Left lung (tissue), 10 donors: Measurements from ENCODE around the gene MZB1. TPM values are rescaled to one million over a fixed set of nuclear protein-coding genes. Genes with fewer than 3 reads are reported as not detected.

ENCODE experiments used
- ATAC-seq: fragments of 200-7000 bp; cut with Tn5 transposase; one replicate; pipeline ENCODE4 v1.9.1; 2020; ENCODE audit warnings: moderate library complexity
- DNase-seq, 4 donors: peaks; one replicate each; pipeline ENCODE4 v3.0.0-alpha.2; 2013 to 2020
- H3K27ac ChIP-seq, 2 donors: fragments of 200-600 bp; sonication (generic) in 1 of 2; one replicate each; pipeline versions ENCODE4 v1.5.0 to v1.8.0; 2020 to 2021
- H3K27me3 ChIP-seq, 2 donors: fragments of 200-600 bp; sonication (generic) in 1 of 2; one replicate each; pipeline versions ENCODE4 v1.5.0 to v1.8.0; 2020 to 2021
- H3K36me3 ChIP-seq, 2 donors: fragments of 200-600 bp; sonication (generic) in 1 of 2; one replicate each; pipeline versions ENCODE4 v1.5.0 to v1.8.0; 2020 to 2021
- H3K4me1 ChIP-seq, 2 donors: fragments of 200-600 bp; one replicate each; pipeline ENCODE4 v1.8.0; 2021
- H3K4me3 ChIP-seq, 2 donors: fragments of 200-600 bp; sonication (generic) in 1 of 2; one replicate each; pipeline versions ENCODE4 v1.5.0 to v1.8.0; 2020 to 2021; ENCODE audit warnings: mild to moderate bottlenecking in 1 of 2
- H3K9me3 ChIP-seq, 2 donors: fragments of 200-600 bp; sonication (generic) in 1 of 2; one replicate each; pipeline versions ENCODE4 v1.5.0 to v1.8.0; 2020 to 2021
- CTCF ChIP-seq, 2 donors: fragments of 200-600 bp; sonication (generic) in 1 of 2; IDR thresholded peaks; one replicate each; pipeline versions ENCODE4 v1.5.0 to v1.8.0; 2021; ENCODE audit warnings: antibody characterized with exemption in 2 of 2
- intact Hi-C, 2 donors: fragments of 100-400 bp; cut with DNase I; formaldehyde crosslinking; loops; one replicate each; pipeline versions ENCODE4 v1.11.2 to v1.14.2; 2022
- polyA plus RNA-seq, 6 donors: library from polyadenylated mRNA; unstranded; fragments of 120-200 nt; gene quantifications; one replicate each; pipeline ENCODE4 v1.2.1, GENCODE V29; 2013; ENCODE audit not compliant: insufficient read length in 6 of 6
- total RNA-seq, 2 donors: library from RNA; stranded (reverse); fragmentation: NEBNext Ultra II Directional; extraction: Animal tissue kit (Norgen Biotek cat#: 25700); gene quantifications; one replicate each; pipeline ENCODE4 v1.2.1, GENCODE V29; 2021
- donor health status: DM: no; HTN: yes; CAD: no.
- donor health status: DM: no; HTN: no; CAD: no.

Gene MZB1
- total and polyA plus RNA-seq, 8 donors: 0.41 to 10.6 (median 0.72) TPM

GRCh38 chr5:139340051-139340450, 49.7 kb downstream of the MZB1 start:
- H3K36me3 ChIP-seq: no peaks in the 10 kb centered on the region
- H3K4me1 ChIP-seq: peaks cover 12 to 39% of the 10 kb centered on the region in 2 donors
- no peak for DNase-seq
- intact Hi-C loops: no loop called here
- H3K27ac ChIP-seq: no peak overlapping the region
- no peaks in the 10 kb centered on the region for H3K27me3 ChIP-seq
- H3K4me3 ChIP-seq: no peak overlapping the region
- no peaks in the 10 kb centered on the region for H3K9me3 ChIP-seq
- TF ChIP-seq CTCF (IDR thresholded peaks at IDR 0.05): no peak
- ATAC-seq: no peak

Other genes with a start within 250 kb of the MZB1 start
- gene SIL1, start 191.5 kb downstream of the MZB1 start, total RNA-seq: 10 to 100 TPM; 67.9 to 71.7 TPM
- gene SIL1, start 191.5 kb downstream of the MZB1 start, polyA plus RNA-seq: 10 to 100 TPM; 28.8 to 41.2 (median 34.4) TPM
- gene MATR3, start 96.2 kb downstream of the MZB1 start, total RNA-seq: 100 to 1,000 TPM; 171 to 177 TPM
- gene MATR3, start 96.2 kb downstream of the MZB1 start, polyA plus RNA-seq: 100 to 1,000 TPM; 516 to 638 (median 567) TPM
- 10 to 100 TPM; 66.8 to 73.9 TPM for gene PAIP2, start 48.1 kb downstream of the MZB1 start, total RNA-seq
- gene PAIP2, start 48.1 kb downstream of the MZB1 start, polyA plus RNA-seq: 100 to 1,000 TPM; 126 to 171 (median 140) TPM
- under 1 TPM in 1 of 2 donors, not detected in 1; 0.84 TPM for gene SLC23A1, start 6.6 kb downstream of the MZB1 start, total RNA-seq
- 1 to 10 TPM in 5 of 6 donors, under 1 TPM in 1; 0.70 to 2.2 (median 1.6) TPM for gene SLC23A1, start 6.6 kb downstream of the MZB1 start, polyA plus RNA-seq
- gene PROB1, start 5.2 kb upstream of the MZB1 start, total RNA-seq: 1 to 10 TPM; 1.7 to 1.8 TPM
- 1 to 10 TPM in 4 of 6 donors, under 1 TPM in 2; 0.73 to 1.4 (median 1.1) TPM for gene PROB1, start 5.2 kb upstream of the MZB1 start, polyA plus RNA-seq
- 1 to 10 TPM; 3.6 to 4.3 TPM for gene SPATA24, start 14.2 kb upstream of the MZB1 start, total RNA-seq
- 10 to 100 TPM in 1 of 6 donors, 1 to 10 TPM in 5; 7.5 to 10.3 (median 8.9) TPM for gene SPATA24, start 14.2 kb upstream of the MZB1 start, polyA plus RNA-seq
- 10 to 100 TPM; 10.0 to 13.2 TPM for gene DNAJC18, start 49.6 kb upstream of the MZB1 start, total RNA-seq
- 10 to 100 TPM; 27.2 to 40.2 (median 30.1) TPM for gene DNAJC18, start 49.6 kb upstream of the MZB1 start, polyA plus RNA-seq
- gene ECSCR, start 72.8 kb upstream of the MZB1 start, total RNA-seq: 10 to 100 TPM; 25.4 to 48.9 TPM
- 10 to 100 TPM; 62.5 to 72.6 (median 65.2) TPM for gene ECSCR, start 72.8 kb upstream of the MZB1 start, polyA plus RNA-seq
- gene SMIM33, start 81.1 kb upstream of the MZB1 start, total RNA-seq: not detected
- gene SMIM33, start 81.1 kb upstream of the MZB1 start, polyA plus RNA-seq: under 1 TPM in 4 of 6 donors, not detected in 2; 0.06 to 0.11 (median 0.07) TPM
- 100 to 1,000 TPM in 1 of 2 donors, 10 to 100 TPM in 1; 100.0 to 105 TPM for gene STING1, start 92.8 kb upstream of the MZB1 start, total RNA-seq
- 10 to 100 TPM; 64.3 to 75.7 (median 69.0) TPM for gene STING1, start 92.8 kb upstream of the MZB1 start, polyA plus RNA-seq
- gene UBE2D2, start 171.4 kb upstream of the MZB1 start, total RNA-seq: 100 to 1,000 TPM; 122 to 125 TPM
- 100 to 1,000 TPM; 141 to 160 (median 148) TPM for gene UBE2D2, start 171.4 kb upstream of the MZB1 start, polyA plus RNA-seq